SU-DHL-6 (cell line): ENCODE data around the gene NCF4.

Source experiments
- H2AFZ ChIP-seq: fragments of 200-600 bp; sonication (generic); 2 replicates; pipeline ENCODE4 v1.6.1; 2014; ENCODE audit warnings: low read depth, mild to moderate bottlenecking, moderate library complexity, mixed read lengths, antibody characterized with exemption, low read length; ENCODE audit not compliant: severe bottlenecking
- H3F3A ChIP-seq: fragments of 200-600 bp; shearing (Covaris generic); 2 replicates; pipeline ENCODE4 v1.6.0; 2016; ENCODE audit warnings: antibody characterized with exemption, mild to moderate bottlenecking; ENCODE audit not compliant: insufficient read depth
- H3K27ac ChIP-seq: fragments of 200-600 bp; sonication (generic); 2 replicates; pipeline ENCODE4 v1.5.1; 2016; ENCODE audit warnings: low read depth, mild to moderate bottlenecking, low read length, moderate library complexity, mixed read lengths
- H3K27me3 ChIP-seq: fragments of 200-600 bp; sonication (generic), shearing (Covaris generic); 2 replicates; pipeline ENCODE4 v1.6.0; 2014; ENCODE audit warnings: mild to moderate bottlenecking, low read length
- H3K36me3 ChIP-seq: fragments of 200-600 bp; sonication (generic); 2 replicates; pipeline ENCODE4 v1.6.1; 2014; ENCODE audit warnings: mild to moderate bottlenecking, low read length, mixed read lengths
- H3K4me2 ChIP-seq: fragments of 300-600, 200-600 bp; shearing (Covaris generic), sonication (generic); 2 replicates; pipeline ENCODE4 v1.6.0; 2014; ENCODE audit warnings: low read length, low read depth, mild to moderate bottlenecking; ENCODE audit not compliant: poor library complexity, severe bottlenecking
- H3K4me3 ChIP-seq: fragments of 200-600 bp; sonication (generic); 2 replicates; pipeline ENCODE4 v1.5.1; 2014; ENCODE audit warnings: antibody characterized with exemption, low read length, mild to moderate bottlenecking, mixed read lengths; ENCODE audit not compliant: insufficient read depth, poor library complexity, severe bottlenecking
- H3K79me2 ChIP-seq: fragments of 200-600 bp; sonication (generic); 2 replicates; pipeline ENCODE4 v1.6.1; 2014; ENCODE audit warnings: mild to moderate bottlenecking, low read length, moderate library complexity; ENCODE audit not compliant: insufficient read depth
- H3K9ac ChIP-seq: fragments of 200-600 bp; sonication (generic); 2 replicates; pipeline ENCODE4 v1.7.0; 2014; ENCODE audit warnings: mild to moderate bottlenecking, low read length
- H3K9me2 ChIP-seq: fragments of 200-600 bp; sonication (generic); replicated peaks from 2 replicates; pipeline ENCODE4 v1.6.1; 2014; ENCODE audit warnings: low read length; ENCODE audit not compliant: insufficient read depth
- H3K9me3 ChIP-seq: fragments of 200-600 bp; sonication (generic); 2 replicates; pipeline ENCODE4 v1.6.1; 2014; ENCODE audit warnings: low read length, mixed read lengths; ENCODE audit not compliant: insufficient read depth
- H4K20me1 ChIP-seq: fragments of 200-600 bp; sonication (generic); 2 replicates; pipeline ENCODE4 v1.6.1; 2014; ENCODE audit warnings: low read depth, mild to moderate bottlenecking, antibody characterized with exemption, low read length, moderate library complexity, mixed read lengths
- CTCF ChIP-seq: fragments of 200-600 bp; sonication (generic); IDR thresholded peaks from one replicate; pipeline ENCODE4 v1.5.1; 2017; ENCODE audit warnings: antibody characterized with exemption, mild to moderate bottlenecking, low read length, moderate library complexity; ENCODE audit not compliant: insufficient read depth, poor library complexity, severe bottlenecking
- EZH2phosphoT487 ChIP-seq: fragments of 200-600 bp; sonication (generic), shearing (Covaris generic); conservative IDR thresholded peaks from 2 replicates; pipeline ENCODE4 v1.6.1; 2018; ENCODE audit warnings: mild to moderate bottlenecking, antibody characterized with exemption, low read length, moderate library complexity, mixed read lengths

The NCF4 gene

GRCh38 chr22:36922105-36922608 is 61.4 kb downstream of the NCF4 start:
- Histone ChIP-seq H3K9me3 (no peaks in the 10 kb centered on the region), H3K36me3 (no peaks in the 10 kb centered on the region), H3K4me2 (no peak overlapping the region), H3K9me2 (no peaks in the 10 kb centered on the region), H3F3A (no peaks in the 10 kb centered on the region), H3K79me2 (no peaks in the 10 kb centered on the region), H2AFZ (no peak overlapping the region), H3K4me3 (no peak overlapping the region), H3K27ac (no peak overlapping the region), H3K27me3 (no peaks in the 10 kb centered on the region), H4K20me1 (no peaks in the 10 kb centered on the region), H3K9ac (no peak overlapping the region)
- TF ChIP-seq CTCF (no peak), EZH2phosphoT487 (no peak)

- Histone ChIP-seq H3K9ac (no peak overlapping the region), H3K79me2 (no peaks in the 10 kb centered on the region), H3K4me2 (no peak overlapping the region), H3K4me3 (no peak overlapping the region), H3F3A (no peaks in the 10 kb centered on the region), H3K27me3 (no peaks in the 10 kb centered on the region), H3K9me3 (no peaks in the 10 kb centered on the region), H2AFZ (no peak overlapping the region), H3K9me2 (no peaks in the 10 kb centered on the region), H3K27ac (no peak overlapping the region), H3K36me3 (no peaks in the 10 kb centered on the region), H4K20me1 (no peaks in the 10 kb centered on the region)
- TF ChIP-seq CTCF, result no peak
- no peak for TF ChIP-seq EZH2phosphoT487
These were observed 61.9 kb downstream of the NCF4 start for GRCh38 chr22:36922711-36923110.

- no peaks in the 10 kb centered on the region for H3K79me2 ChIP-seq
- no peaks in the 10 kb centered on the region for H3K9me3 ChIP-seq
- H3K27ac ChIP-seq, result no peak overlapping the region
- no peaks in the 10 kb centered on the region for H3K27me3 ChIP-seq
- TF ChIP-seq EZH2phosphoT487 (no peak), CTCF (no peak)
- H3K36me3 ChIP-seq, result no peaks in the 10 kb centered on the region
- H3F3A ChIP-seq, result no peaks in the 10 kb centered on the region
- H4K20me1 ChIP-seq, result no peaks in the 10 kb centered on the region
- H2AFZ ChIP-seq, result no peak overlapping the region
- no peak overlapping the region for H3K9ac ChIP-seq
- no peaks in the 10 kb centered on the region for H3K9me2 ChIP-seq
- no peak overlapping the region for H3K4me3 ChIP-seq
- H3K4me2 ChIP-seq, result no peak overlapping the region
These were observed 62.5 kb downstream of the NCF4 start for GRCh38 chr22:36923131-36923788.
